GM08714 (cell line): Measurements from ENCODE around the gene EFHD2.
A peak's percentile ranks its signal among the peaks of the same experiment; 100 is the strongest.

Source experiments
- H3K4me3 ChIP-seq: fragments of 200-500 bp; sonication (Bioruptor generic); 2 replicates; pipeline ENCODE4 v1.5.1; 2014; ENCODE audit warnings: mild to moderate bottlenecking, low read length, inconsistent platforms
- ZNF274 ChIP-seq: IDR thresholded peaks from 2 replicates; pipeline ENCODE4 v1.6.1; 2012; ENCODE audit warnings: mild to moderate bottlenecking, low read depth, low read length

Gene EFHD2

DNA sequence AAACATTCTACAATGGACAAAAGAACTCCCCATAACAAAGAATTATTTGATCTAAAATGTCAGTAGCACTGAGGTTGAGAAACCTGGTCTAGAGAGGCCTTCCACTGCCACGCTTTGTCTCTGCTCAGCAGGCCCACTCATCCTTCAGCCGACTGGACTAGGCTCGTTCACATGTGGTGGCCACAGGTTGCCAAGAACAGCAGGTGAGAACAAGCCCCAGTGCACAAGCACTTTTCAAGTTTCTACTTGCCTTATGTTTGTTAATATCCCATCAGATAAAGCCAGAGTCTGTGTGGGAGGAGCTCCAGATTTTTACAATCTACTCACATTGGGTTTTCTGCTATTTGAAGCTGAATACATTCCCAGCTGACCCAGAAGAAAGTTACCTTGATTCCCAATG is 9.1 kb upstream of the EFHD2 start:
- TF ChIP-seq ZNF274 = no peak
- H3K4me3 ChIP-seq = no peak overlapping the region

DNA sequence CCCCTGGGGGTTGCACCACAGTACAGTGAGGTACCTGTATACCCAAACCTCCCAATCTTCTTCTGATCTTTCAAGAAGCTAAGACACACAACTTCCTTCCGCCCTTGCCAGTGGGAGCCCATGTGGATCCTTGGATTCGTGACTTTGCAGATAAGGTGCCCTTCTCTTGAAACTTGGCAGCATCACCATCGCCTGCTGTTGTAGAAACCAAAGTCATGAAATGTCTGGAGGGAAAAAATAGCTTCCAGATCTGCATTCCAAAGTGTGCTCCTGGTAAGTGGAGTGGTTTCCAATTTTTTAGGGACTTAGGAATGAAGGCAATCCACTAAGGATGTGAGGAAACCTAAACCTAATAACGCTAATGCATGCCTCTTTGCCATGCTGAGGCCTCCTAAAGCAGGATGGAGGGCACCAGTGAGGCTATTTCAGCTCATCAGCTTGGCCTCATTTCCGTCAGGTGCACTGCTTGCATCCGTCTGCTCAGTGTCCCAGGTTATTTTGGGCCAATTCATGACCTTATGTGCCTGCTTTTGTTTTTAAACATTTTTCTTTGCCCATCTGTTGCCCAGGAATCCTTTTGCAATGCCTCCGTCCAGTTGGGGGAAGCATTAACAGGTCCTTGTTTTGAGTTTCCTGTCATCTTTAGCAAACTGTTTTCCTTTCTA is 8.2 kb upstream of the EFHD2 start:
- TF ChIP-seq ZNF274 = no peak

DNA sequence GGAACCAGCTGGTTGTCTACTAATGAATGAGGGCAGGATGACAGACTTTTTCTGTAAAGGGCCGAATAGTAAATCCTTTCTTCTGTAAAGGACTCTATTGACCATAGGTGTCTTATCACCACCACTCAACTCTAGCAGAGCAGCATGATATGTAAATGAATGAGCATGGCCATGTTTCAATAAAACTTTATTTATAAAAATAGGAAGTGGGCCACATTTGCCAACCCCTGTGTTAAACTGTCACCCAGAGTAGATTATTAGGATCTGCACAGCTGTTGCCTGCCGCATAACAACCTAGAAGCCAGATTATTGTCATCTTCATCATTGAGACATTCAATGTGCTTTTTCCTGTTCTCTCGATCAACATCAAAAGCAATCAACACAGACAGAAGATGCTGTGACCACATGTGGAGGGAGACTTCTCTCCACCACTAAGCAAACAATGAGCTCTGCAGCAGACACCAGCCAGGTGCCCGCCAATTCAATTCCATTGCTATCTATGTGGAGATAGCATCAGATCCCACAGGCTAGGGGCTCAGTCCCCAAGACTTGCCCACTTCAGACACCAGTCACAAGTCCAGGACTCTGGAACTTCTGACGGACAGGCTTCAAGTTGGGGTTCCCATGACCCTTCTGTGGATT is 6.8 kb upstream of the EFHD2 start:
- no peak overlapping the region for H3K4me3 ChIP-seq
- no peak for TF ChIP-seq ZNF274

More for the DNA sequence above, 8.2 kb upstream of the EFHD2 start:
- no peak overlapping the region for H3K4me3 ChIP-seq

DNA sequence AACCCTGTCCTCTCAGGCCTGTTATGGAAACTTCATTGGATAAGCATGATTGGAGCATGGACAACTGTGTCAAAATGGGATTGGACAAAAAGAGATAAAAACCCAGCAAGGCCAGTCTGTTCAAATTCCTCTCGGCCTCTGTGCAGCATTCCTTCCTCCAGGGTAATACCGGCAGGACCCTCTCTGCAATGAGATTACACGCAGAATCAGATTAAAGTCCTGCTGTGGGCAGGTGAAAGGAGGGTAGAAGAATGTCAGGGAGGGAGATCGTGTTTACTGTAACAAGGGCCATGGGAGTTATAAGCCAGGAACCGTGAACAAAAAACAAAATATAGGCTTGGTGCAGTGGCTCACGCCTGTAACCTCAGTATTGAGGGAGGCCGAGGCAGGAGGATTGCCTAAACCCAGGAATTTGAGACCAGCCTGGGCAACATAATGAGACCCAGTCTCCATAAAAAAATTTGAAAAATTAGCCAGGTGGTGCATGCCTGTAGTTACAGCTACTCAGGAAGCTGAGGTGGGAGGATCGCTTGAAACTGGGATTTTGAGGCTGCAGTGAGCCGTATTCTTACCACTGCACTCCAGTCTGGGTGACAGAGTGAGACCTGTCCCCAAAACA is 5.6 kb upstream of the EFHD2 start:
- H3K4me3 ChIP-seq = no peak overlapping the region

DNA sequence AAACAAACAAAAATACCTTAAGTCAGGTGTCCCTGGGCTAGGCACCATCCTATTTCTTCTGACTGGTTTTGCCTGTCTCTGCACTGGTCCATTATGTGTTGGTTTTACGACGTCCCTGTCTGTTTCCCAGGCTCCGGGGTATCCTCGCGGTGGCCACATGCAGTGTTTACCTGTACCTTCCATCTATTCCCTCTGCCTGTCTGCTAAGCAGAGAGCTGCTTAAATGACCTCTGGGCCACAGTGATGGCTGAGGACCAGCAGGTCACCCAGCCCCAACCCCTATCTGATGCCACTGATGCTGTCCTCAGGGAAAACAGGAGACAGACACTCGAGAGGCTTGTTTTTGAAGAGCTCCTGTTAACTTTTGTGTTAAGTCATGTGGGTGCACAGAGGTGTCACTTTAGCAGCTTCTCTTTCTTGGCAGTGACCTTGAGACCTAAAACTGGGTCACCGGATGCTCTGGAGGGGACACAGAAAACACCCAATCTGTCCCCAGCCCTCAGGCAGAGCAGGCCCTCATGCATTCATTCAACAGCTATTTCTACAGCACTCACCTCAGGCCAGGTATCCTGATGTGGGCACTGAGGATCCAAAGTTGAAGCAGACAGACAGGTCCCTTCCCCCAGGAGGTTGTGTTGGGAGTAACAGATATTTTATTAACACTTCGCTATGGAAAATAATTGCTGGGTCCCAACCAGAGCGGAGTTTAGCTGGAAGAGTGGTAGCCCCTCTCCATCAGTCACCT is 4.4 kb upstream of the EFHD2 start:
- H3K4me3 ChIP-seq = no peak overlapping the region
- TF ChIP-seq ZNF274 = no peak

More for the DNA sequence above, 5.6 kb upstream of the EFHD2 start:
- TF ChIP-seq ZNF274 = no peak

DNA sequence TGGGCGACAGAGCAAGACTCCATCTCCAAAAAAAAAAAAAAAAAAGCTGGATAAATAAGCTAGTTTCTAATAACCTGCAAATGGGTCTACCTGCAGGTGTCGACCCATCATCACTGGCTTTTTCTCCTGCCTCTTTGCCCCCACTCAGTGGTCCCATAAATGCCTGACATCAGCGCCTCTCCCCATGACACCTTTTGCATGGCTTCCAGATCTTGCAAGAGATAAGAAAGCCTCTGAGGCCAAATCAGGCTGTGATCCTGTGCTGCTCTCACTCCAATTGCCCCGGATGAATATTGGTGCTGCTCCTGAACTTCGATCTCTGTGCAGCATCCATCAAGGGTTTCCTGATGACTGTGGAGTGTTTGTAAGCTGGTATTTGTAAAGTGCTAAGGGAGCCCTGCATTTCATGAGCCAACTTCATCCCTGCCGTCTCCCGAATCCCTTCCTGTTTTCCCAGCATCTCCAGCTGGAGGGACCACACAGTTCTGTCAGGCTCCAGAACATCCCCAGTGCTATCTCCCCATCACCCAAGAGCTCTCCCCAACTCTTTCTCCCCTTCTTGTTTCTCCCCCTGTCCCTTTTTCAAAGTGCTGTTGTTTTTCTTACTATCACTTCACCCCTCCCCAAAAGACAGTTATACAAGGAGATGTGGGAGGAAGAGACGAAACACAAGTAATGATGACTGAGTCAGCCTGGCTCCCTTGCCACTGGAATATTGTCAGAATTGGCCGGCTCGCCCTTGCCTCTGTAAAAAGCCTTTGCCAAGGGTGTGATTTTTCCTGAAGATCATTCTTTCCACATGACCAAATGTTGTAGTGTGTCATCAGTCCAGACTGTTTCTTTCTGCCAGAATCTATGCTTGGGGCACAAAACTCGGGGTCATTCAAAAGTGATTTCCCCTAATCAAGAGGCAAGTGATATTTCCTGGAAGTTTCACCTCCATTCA is 2.8 kb upstream of the EFHD2 start:
- no peak overlapping the region for H3K4me3 ChIP-seq
- TF ChIP-seq ZNF274 = no peak

DNA sequence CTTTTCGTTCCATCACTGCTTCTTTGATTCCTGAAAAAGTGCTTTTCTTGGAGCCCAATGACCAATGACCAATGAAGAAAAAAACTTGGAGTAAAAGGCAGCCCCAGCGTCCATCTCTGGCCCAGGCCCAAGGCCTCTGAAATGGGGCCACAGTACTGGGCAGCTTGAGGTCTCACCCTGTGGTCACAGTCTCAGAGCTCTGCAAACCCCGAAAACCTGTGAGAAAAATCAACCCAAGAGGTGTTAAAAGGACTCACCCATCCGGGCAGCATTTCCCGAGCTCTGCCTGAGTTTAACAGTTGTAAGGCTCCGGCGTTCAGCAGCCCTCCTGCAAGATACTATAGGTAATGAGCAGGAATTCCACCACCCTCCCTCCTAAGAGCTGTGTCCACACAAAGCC is 2.1 kb upstream of the EFHD2 start:
- H3K4me3 ChIP-seq = no peak overlapping the region
- no peak for TF ChIP-seq ZNF274

DNA sequence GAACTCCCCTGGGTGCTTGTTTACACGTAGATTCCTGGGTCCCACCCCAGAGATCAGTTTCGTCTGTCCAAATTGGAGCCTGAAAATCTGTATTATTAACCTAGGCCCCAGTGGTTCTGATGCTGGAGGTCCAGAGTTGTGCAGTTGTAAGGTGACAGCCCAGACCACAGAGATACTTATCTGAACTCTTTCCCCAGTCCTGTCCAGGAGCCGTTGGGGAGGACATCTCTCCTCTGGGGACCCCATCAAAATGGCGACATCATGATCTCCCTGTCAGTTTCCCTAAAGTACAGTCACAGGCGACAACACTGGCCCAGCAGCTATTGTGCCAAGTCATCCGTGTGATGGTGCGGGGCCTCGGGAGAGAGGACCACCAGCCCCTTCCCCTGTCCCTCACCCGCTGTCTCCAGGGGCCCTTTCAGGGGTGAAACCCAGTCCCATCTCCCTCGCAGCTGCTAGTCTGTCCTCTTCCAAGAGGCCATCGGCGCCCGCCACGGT is 749 bp upstream of the EFHD2 start:
- no peak for TF ChIP-seq ZNF274
- peak overlapping the region; percentile 82; the same call in 1 of the 2 replicates for H3K4me3 ChIP-seq

DNA sequence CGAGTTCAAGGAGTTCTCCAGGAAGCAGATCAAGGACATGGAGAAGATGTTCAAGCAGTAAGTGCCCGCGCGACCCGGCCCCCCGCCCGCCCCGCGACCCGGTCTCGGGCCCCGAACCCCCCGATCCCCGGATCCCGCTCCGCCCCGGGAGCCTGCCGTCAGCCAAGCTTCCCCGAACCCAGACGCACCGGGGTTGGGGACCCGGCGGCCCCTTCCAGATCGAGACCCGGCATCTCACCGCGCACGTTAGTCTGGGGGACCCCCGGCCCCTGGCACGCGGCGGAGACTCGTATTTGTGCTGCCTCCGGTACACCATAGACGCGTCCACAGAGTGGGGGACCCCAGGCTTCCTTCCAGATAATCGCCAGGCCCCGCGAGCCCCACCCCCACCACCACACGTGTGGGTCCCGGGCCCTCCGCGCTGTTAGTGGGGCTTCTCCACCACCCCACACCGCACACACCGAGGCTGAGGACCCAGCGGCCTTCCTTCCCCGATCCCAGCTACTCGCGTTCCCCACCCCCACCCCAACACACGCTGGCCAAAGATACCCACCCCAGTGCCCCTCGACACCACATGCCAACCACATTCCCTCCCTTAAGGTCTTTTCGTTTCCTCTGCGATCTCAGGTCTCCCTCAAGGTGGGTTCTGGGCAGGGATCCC is 665 bp downstream of the EFHD2 start:
- no peak for TF ChIP-seq ZNF274
- peak overlapping the region; percentile 82 for H3K4me3 ChIP-seq

DNA sequence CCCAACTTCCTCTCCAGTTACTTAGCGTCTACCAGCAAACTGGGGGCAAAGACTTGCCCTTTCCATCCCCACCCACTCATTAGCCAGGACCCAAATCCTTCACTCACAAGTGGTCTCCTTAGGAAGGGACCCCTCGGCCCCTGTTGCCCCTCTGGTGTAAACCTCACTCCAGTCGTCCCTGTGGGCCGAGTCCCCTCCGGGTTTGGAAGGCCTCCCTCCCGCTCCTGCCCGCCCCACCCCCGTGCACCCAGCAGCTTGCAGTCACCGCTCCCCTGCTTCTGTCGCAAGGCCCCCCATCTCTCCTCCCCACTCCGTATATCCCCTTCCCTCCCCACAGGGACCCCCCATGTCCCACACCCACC is 1.2 kb downstream of the EFHD2 start:
- TF ChIP-seq ZNF274 = no peak
- H3K4me3 ChIP-seq = peak overlapping the region; percentile 82

DNA sequence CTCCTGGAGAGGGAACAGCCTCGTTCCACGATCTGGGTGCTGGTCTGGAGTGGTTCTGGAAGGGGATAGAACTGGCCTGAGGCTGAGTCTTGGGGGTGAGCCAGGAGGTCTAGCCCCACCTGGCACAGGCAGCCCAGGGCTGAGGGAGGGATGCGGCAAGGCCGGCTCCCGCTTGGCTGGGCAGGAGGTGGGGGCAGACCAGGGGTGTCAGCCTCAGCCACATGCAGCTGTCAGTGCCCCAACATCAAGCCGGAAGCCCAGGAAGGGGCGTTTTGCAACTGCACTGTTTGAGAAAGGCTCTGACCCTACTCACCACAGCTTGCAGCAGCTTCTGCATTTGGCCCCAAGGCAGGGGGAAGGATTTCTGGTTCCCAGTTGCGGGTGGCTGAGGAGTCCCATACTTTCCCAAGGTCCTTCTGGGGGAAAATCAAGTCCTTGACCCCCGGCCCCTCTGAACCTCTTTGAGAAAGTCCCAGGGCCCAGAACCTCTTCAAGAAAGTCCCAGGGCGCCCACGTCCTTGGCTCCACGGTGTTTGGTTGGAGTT is 2.0 kb downstream of the EFHD2 start:
- H3K4me3 ChIP-seq = peak overlapping the region; percentile 82; the same call in 1 of the 2 replicates
- TF ChIP-seq ZNF274 = no peak

DNA sequence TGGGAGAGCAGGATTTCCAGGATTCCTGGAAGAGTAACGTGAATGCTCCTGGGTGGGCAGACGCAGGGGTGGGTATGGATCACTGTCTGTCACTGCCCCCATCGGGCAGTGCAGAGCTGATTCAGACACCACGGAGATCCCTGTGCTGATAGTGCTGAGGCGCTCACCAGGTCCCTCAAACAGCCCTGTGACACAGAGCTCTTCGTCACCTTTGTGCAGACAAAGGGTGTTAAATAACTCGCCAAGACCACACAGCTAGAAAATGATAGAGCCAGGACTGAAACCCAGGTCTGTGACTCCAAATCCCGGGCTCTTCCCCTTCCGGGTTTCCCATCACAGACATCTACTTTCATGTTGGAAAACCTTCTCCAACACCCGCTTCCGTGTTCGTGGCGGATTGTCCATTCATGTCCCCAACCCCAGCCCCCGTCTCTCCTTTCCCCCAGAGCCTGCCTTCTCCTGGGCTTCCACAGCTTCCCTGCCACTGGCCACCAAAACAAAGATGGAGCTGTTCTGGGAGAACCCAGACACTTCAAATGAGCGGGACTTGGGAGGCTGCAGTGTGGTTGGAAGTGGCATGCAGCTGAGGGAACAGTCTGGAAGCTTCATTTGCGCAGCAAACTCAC is 2.6 kb downstream of the EFHD2 start:
- H3K4me3 ChIP-seq = peak overlapping the region; percentile 82; the same call in 1 of the 2 replicates
- TF ChIP-seq ZNF274 = no peak
